Activated CD4-positive, alpha-beta memory T cell treated with anti-CD3 and anti-CD28 coated beads, Interleukin-2, amount 10 ng/mL, durations not matched to agents 7 days and 5 days (primary cell): Measurements from ENCODE around the gene PHLPP1. TPM values are rescaled to one million over a fixed set of nuclear protein-coding genes. Genes with fewer than 3 reads are reported as not detected.

Experiments
- CTCF ChIA-PET: fragments of 350-600 bp; sonication (Branson Sonifier 250); formaldehyde crosslinking; loops from one replicate; lab custom pipeline; 2021; ENCODE audit warnings: antibody characterized with exemption, inconsistent platforms; lab: Charles Lee
- POLR2A ChIA-PET: fragments of 350-600 bp; sonication (Branson Sonifier 250); formaldehyde crosslinking; loops from one replicate; lab custom pipeline; 2021; ENCODE audit warnings: antibody characterized with exemption; lab: Charles Lee
- DNase-seq: peaks from one replicate; pipeline ENCODE4 v3.0.0-alpha.2; 2020
- H3K27ac Mint-ChIP-seq: one replicate; pipeline ENCODE4 v1.8.0; 2021; ENCODE audit warnings: mild to moderate bottlenecking, mixed read lengths
- H3K27me3 Mint-ChIP-seq: one replicate; pipeline ENCODE4 v1.8.0; 2021; ENCODE audit warnings: mixed read lengths
- H3K36me3 Mint-ChIP-seq: one replicate; pipeline ENCODE4 v1.8.0; 2021; ENCODE audit warnings: low read depth, mixed read lengths
- H3K4me1 Mint-ChIP-seq: one replicate; pipeline ENCODE4 v1.8.0; 2021; ENCODE audit warnings: mixed read lengths
- H3K4me3 Mint-ChIP-seq: one replicate; pipeline ENCODE4 v1.8.0; 2021; ENCODE audit warnings: mild to moderate bottlenecking, mixed read lengths
- H3K9me3 Mint-ChIP-seq: one replicate; pipeline ENCODE4 v1.8.0; 2021; ENCODE audit warnings: mixed read lengths
- total RNA-seq, 2 experiments: library from RNA; stranded (reverse); gene quantifications; one replicate each; pipeline ENCODE4 v1.2.3, GENCODE V29; 2021

PHLPP1 gene
- total RNA-seq, 2 experiments from 2014 or later: 8.1 to 8.9 TPM

DNA sequence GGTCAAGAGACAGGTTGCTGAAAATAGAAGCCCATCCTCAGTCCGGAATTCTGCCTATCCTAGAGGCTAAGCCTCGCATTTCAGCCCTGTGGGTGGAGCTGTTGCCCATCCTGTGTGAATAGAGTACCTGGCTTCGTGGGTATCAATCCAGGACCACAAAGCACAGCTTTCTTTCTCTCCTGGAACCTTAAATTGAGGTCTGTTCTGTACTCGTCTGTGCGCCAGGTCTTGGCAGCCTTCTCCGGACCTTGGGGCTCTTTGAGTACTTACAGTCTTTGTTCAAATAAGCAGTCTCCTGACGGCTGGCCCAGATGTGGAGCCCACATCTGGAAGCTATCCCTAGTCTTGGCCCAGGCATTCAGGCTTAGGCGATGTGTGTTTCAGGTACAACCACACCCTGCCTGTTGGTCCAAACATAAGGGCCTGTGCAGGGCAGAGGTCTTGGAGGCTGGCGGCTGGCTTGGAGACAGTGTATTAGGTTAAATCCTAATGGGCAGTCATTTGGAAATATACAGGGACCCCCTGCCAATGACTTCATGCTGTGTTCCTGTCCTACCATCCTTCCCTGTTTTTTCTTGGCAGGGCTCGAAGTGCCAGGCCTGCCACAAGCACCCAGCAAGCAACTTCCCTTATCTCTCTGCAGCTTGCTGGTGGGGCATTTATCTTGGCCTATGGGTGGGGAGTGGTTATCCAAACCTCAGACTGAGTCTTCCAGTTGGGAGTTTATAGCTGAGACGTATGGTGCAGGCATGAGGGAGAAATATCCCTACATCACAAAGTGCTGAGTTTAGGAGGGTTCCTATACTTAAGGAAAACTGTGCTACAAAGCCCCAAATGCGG is 310.1 kb downstream of the PHLPP1 start:
- Mint-ChIP-seq H3K27me3 (peaks cover 6% of the 10 kb centered on the region), H3K27ac (no peak overlapping the region), H3K4me3 (no peak overlapping the region), H3K36me3 (no peaks in the 10 kb centered on the region), H3K4me1 (no peaks in the 10 kb centered on the region), H3K9me3 (peaks cover 1% of the 10 kb centered on the region)
- CTCF ChIA-PET: interaction anchor here (0.5 to 1.4 kb wide), 4 partner anchors 9 to 317 kb away, joined by 3 to 6 read pairs (median 4); no protein-coding TSS in a partner anchor
- POLR2A ChIA-PET: interaction anchor here (1.4 kb wide), 1 partner anchor 293 kb away, joined by 3 read pairs; no protein-coding TSS in a partner anchor
- DNase-seq: no peak

- no peak for DNase-seq
- H3K36me3 Mint-ChIP-seq: no peaks in the 10 kb centered on the region
- H3K9me3 Mint-ChIP-seq: peaks cover 6% of the 10 kb centered on the region
- POLR2A ChIA-PET: interaction anchor here (1.2 to 2.2 kb wide), 2 partner anchors 10 to 16 kb away, joined by 3 to 5 read pairs; no protein-coding TSS in a partner anchor
- CTCF ChIA-PET: interaction anchor here (0.5 to 1.7 kb wide), 3 partner anchors 11 to 300 kb away, joined by 3 to 5 read pairs (median 3); no protein-coding TSS in a partner anchor
- no peak overlapping the region for H3K4me3 Mint-ChIP-seq
- no peaks in the 10 kb centered on the region for H3K4me1 Mint-ChIP-seq
- H3K27ac Mint-ChIP-seq: no peak overlapping the region
- peaks cover 8% of the 10 kb centered on the region for H3K27me3 Mint-ChIP-seq
These were observed 313.0 kb downstream of the PHLPP1 start for GRCh38 chr18:63028380-63028779.

Other genes starting within 250 kb of the PHLPP1 start
- gene ZCCHC2, start 192.5 kb upstream of the PHLPP1 start, total RNA-seq: 10 to 100 TPM; 51.7 to 52.3 TPM